HG02610 (cell line): ENCODE data around the gene PTPRC.

ENCODE experiments used
- ATAC-seq: cut with Tn5 transposase; IDR thresholded peaks from one replicate; pipeline ENCODE4 v1.9.1; 2021; ENCODE audit warnings: mild to moderate bottlenecking, moderate library complexity; ENCODE audit not compliant: unreplicated experiment

Gene PTPRC

DNA sequence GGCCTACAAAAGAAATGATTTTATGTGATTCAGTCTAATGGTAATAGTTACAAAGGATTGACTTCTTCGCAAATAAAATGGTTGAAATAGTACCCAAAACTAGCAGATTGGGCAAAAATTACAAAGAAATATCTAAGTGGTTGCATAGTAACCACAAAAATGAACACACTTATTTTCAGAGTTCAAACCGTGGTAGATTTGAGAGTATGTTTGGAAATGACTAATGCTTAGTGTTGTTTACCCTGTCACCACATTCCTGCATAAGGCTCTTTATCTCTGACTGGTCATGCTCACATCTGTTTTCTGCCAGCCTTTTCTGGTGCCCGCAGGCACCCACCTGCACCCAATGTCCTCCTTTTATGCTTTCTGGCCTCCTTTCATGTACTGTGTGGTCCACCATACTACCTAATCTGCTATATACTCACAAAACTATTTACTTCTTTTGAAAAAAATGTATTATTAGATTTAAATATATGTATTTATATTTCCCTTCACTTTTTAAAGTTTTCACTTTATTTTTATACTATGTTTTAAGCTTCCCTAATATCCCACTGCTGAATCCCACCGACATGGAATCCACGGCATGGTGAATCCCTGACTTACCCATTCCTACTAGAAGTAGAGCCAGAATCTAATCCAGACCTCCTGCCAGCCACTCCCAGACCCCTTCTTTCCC lies 30.3 kb downstream of the PTPRC start:
- ATAC-seq: peak; percentile 94

DNA sequence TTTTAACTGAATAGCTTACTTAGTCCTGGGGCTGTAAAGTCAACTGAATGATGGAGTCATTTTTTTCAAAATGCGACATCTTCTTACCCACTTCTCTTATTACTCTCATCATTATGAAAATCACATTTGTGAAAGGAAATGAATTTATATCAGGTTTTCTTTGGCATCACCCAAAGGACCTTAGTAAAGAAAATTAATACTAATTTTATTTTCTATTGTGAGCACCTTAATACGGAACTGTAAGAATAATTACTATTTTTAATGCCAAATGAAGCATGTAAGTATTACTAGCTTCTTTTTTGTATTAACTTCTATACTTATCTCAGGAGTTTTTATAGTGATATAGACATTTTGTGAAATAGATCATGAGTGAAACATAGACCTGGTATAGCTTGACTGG lies 30.9 kb downstream of the PTPRC start:
- no peak for ATAC-seq

DNA sequence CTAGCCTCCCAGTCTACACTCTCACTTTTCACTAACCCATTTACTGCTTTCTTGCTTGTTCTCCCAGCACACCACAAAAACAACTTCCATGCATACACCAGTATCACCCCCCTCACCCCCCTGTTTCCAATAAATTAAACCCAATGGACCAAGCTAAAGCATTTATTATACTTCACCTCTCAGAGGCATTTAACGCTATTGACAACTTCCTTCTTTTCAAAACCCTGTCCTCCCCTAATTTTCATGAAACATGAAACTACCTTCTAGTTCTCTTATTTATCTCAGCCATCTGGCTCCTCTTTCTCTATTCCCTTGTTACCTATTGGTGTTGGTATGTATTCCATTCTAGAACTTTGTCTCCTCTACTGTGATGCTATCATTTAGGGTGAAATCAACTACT lies 32.3 kb downstream of the PTPRC start:
- peak; percentile 29 for ATAC-seq

DNA sequence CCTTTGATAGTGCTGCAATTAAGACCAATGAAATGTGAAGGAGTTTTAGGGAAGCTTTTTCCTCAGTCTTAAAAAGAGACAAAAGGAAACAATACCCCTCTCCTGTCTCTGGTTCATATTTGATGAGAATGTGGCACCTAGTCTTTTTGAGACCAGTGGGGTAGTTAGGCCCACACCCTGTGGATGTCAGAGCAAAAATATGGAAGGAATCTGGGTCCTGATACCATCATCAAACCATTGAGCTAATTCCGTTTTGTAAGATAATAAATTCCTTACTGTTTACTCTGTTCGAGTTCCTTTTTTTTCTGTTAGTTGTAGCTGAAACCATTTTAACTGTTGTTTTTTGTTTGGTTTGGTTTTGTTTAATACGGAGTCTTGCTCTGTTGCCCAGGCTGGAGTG lies 33.3 kb downstream of the PTPRC start:
- no peak for ATAC-seq

DNA sequence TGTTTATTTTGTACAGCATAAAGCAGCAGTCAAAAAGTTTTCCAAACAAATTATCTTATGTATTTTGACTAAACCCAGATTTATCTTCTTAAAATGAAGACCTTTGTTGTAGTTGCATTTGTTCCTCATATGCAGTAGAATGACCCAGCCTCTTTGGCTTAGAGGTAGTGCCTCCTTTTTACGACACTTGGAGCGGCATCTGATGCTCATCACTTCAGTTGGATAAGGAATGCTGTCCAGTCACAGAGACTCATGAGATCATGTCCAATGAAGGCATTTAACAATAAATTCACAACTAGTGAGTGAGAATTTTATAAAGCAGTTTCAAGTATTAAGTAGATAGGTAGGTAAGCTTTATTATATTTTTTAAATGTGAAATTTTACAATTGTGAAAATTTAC lies 35.2 kb downstream of the PTPRC start:
- no peak for ATAC-seq

DNA sequence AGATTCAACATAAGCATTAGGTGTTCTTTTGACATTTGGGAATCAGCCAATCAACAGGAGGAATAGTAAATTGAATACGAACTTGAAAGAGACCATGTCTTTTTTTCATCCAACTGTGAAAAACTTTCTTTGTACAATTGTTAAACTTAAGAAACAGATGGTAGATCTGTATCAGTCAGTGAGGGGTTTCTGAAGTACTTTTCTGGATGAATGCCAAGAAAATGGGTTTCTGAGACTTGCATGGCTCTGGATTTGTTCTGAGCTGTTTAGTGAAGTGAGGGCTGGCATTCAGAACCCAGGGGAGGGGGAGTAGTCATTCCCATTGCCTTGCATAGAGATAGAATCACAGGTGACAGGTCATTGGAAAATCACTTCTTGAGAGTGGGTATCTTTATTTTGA lies 37.4 kb downstream of the PTPRC start:
- no peak for ATAC-seq

DNA sequence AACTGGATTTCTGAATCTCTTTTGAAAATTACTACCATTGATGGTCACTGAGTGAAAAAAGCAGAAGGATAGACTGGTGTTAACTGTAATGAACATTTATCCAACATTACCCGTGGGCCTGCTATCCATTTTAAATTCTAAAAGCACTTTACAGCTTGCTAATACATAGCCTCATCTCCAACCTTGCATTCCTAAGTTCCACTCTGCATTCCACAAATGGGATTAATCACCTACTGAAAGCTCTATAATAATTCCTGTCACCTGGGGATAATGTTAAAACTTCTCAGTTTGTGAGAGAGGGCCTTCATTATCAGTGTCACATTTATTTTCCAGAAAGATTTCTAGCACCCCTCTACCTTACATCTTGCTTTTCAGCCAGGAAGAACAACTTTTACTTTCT lies 38.2 kb downstream of the PTPRC start:
- no peak for ATAC-seq

DNA sequence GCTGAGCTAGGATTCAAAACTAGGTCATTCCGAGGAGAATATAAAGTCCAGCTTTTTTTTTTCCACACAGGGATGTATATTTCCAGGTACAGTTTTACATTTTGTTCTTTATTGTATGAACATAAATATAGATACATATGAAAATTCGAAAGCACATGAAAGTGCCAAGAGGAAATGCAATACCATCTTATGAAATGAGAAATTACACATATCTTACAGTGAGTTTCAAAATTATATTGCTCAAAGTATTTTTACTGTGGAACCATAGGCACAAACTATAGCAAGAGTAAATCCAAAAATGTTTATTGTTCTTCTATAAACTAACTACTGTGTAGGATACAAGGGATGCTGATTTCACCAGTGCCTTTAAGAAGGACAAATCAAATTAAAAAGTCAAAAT lies 39.0 kb downstream of the PTPRC start:
- ATAC-seq: no peak

DNA sequence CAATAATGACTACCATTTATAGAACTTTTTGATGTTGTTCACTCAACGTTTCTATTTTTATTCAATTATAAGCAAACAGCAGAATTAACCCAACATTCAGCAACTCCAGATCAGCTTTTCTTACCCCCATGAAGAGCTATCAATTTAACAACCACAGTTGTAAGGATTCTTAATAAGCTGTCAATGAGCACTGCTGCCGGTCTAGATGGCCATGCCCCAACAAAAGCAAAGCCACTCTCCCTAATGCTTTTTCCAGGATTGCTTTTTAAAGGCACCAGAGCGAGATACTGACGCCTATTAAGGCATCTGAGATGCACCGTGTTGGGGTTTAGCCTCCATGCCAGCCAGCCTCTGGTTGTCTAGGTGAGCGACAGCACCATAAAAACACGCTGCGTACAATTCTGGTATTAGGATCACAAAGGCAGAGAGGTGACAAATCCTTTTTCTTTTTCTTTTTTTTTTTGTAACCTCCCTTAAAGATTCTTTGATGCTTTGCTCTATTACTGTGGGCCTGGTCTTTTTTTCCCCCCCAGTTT lies 39.5 kb downstream of the PTPRC start:
- ATAC-seq: no peak

DNA sequence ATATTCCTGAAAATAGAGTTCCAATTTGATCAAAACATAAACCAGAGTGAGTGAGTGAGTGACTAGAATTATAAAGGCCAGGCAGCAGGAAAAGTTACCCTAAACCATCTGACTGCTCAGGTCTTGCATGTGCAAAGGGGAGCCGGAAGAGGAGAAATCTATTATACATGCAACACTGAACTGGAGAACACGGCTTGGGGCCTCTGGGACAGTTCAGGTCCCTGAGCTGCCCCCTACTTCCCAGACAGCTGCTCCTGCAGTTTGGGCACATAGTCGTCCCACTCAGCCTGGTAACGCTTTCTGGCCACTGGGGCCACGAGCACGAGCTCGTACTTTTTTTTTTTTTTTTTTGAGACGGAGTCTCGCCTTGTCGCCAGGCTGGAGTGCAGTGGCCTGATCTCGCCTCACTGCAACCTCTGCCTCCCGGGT lies 40.1 kb downstream of the PTPRC start:
- ATAC-seq: peak; percentile 34

DNA sequence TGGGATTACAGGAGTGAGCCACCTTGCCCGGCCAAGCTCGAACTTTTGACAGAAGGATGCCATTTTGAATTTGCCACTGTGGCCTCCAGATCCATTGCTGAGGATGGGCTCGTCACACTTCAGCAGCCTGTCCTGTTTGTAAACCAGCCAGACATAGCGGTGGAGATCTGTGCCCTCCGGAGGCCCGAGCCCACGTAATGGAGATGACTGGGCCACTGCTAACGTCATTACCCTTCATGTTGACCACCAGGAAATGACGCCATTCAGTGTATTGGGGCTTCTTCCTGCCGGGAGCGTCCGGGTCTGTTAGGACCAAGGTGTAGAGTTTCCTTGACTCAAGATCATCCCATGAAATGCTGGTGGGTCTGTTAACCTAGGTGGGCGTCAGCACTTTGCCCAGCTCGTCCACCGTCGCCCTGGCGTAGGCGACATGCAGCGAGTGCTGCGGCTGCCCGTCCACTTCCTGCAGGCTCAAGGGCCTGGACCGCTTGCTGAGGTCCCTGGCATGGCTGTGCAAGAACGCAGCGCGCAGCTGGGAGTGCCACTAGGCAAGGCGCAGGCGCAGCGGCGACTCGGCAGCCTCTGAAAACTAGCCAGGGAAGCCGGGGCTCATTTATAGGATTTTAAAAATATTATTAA lies 40.8 kb downstream of the PTPRC start:
- ATAC-seq: no peak

DNA sequence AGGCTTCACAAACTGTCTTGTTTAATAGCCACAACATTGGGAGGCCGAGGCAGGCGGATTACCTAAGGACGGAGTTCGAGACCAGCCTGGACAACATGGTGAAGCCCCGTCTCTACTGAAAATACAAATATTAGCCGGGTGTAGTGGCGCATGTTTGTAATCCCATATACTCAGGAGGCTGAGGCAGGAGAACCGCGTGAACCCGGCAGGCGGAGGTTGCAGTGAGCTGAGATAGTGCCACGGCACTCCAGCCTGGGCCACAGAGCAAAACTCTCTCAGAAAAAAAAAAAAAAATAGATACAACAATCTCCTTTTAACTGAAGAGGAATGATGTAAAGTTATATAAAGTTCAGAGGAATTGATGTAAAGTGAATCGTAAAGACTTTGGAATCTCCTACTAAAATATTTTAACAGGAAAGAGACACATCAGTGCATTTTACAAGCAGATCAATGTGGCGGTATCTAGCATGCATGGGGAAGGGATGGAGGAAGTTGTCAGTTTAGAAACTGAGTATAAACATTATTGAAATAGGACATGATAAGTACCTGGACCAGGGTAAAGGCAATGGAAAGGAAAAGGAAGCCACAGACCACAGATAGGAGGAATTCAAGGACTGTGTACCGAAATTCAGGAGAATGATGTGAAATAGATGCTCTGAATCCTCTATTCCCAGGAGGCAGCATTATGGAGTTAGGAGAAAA lies 41.5 kb downstream of the PTPRC start:
- ATAC-seq: no peak

DNA sequence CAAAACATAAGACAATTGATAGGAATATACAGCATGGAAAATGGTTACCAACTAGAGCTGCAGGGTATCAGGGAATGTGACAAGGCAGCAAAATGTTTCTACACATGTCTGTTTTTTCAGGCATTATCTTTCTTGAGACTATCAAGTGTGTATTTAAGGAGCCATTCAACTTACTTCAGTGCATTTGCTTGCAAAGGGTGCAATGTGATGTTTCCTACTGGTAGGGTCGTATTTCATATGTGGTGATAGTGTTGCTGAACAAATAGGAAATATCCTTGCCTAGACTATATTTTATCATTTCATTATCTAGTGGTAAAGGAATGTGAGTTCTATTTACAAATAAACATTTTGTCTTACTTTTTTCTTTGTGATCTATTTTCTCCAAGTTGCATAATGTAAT lies 42.4 kb downstream of the PTPRC start:
- ATAC-seq: no peak

DNA sequence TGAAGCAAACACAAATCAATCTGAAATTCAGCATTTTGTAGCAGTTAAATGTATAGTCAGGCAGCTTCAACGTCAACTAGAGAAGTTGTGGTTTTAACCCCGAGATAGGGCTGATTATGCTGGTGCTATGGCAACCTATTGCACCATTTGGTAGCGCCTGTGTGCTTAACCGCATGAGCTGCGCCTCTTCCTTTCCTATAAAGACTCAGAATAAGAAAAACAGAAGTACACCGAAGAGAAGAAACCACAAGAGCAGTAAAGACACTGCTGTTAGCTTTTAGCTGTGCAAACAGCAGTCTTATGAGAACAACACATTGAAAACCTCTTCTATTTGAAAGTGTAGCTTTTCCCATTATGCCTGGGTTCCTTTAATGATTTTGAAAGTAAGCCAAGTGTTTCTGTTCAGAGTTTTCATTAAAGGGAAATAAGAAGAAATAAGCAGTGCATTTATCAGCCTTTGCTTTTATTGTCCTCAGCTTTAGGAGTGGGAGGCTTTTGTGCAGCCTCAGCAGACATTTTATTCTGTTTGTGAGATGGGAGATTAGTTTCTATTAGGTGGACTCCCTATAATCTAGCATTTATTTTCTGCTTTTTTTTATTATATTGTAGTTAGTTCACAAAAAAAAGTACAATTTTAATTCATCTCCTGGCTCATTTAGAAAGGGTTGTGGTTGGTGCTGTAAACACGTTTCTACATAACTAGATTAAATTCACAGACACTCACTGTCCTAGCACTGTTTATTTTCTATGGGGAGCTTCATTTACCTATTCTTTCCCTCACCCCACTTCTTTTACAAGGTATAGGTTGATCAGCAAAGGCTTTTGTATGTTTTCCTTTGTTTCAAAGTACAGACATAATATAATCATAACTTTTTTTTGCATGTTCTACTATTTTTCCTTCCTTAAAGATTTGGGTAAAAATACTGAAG lies 43.3 kb downstream of the PTPRC start:
- ATAC-seq: peak; percentile 98

DNA sequence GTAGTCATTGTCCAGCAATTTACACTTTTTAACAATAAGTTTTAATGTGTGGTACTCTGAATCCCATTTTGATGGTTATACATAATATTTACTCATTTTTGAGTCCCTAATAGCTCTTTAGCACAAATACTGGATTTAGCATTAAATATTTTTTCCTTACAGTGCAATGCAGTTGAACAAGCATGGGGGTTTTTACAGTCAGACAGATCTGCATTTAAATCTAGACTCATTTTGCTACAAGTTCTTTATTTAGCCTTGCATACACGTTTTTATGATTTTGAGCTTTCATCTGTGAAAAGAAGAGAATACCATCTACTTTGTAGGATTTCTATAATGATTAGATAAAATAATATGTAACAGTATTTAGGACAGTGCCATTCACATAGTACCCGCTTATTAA lies 44.0 kb downstream of the PTPRC start:
- no peak for ATAC-seq

DNA sequence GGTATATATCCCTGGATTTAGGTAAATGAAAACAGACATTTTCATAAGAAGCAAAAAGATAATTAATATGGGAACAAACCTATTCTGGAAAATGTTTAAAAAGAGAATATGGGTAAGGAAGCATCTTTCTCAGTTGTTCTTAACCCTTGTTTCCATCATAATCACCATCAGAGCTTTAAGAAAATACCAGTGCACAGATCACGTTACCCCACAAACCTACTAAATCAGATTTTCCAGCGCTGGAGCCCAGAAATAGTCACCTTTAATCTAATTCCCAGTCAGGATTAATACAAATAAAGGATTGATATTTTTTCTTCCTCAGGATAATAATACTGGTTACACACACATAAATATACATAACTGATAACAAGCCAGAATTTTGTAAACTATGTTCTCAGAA lies 44.6 kb downstream of the PTPRC start:
- no peak for ATAC-seq

DNA sequence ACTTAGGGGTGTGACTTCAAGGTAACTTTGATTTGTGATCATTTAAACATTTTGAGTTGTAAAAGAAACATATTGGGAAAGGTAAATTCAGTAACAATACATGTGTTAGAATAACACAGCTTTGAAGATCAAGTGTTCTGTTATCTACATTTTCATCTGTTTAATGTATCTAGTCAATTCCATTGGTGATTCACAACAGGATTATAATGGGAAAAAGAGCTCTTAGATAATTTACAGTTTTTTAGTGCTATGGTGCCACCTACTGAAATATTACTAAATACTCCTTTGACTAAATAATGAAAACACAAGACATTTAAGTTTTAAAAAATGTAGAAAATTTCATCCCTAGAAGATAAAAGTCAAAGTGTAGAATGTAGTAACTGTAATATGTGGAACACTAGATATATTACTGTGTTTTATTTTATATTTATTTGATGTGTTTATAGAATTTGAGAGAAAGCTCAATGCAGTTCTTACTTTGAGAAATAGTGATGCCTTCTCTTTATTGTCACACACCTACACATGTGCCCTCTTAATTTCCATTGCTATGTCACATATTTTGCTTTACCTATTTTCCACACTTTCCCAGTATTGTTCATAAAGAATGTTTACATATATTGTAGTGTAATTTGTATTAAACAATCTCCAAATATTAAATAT lies 47.4 kb downstream of the PTPRC start:
- ATAC-seq: no peak

DNA sequence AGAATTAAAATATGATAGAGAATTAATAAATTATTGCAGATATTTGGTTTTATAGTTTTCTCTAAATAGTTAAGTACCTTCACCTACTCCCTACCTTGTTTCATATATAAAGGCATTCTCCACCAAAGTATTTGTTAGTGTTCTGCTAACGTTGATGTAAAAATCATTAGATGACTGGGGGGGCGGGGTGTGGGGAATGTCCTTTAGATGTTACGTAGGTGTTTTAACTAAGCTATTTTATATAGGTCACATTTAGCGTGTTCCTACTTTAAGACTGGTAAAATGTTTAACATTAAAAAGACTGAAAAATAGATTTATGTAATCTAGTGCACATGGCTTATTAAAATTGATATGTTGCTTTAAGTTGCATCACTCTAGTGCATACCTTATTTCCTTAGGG lies 48.6 kb downstream of the PTPRC start:
- no peak for ATAC-seq

DNA sequence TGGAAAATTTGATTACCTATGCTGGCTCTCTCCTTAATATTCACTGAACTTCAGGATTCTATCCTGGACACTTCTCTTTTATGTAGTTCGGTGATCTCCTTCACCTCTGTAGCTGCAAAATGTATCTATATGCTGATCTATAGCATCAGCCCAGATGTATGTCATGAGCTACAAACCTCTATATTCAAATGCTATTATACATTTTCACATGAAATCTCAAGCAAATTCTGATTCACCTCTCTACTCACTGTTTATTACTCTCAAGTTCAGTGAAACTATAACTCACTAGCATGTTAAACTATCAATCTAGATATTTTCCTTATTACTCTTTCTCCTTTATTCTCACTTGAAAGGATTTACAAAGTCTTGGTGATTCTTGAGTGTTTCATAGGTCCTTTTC lies 52.2 kb downstream of the PTPRC start:
- no peak for ATAC-seq

DNA sequence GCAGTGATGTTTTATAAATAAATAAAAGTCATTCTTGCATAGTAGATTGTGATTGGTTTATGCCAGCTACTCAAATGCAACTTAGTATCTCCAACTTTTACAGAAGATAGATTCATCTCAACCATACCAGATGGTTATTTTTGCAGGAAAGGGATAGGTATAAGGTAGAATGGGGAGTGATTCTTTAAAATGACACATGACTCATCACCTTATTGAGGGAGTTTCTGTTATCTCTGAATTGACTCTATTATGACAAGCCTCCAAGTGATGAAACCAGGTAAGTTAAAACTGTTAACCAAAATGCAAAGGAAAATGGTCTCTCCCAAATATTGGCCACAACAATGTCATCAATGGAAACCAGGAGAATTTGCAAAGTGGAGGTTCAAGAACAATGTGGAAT lies 54.5 kb downstream of the PTPRC start:
- ATAC-seq: no peak
